Stimulated activated CD4-positive, alpha-beta T cell treated with anti-CD3 and anti-CD28 coated beads, Interleukin-4, amount 100 ng/mL, for 1 hour (primary cell): ENCODE results near the gene FARSA.
"Not testable (repeated sequence)": the region's sequence is repeated elsewhere in the genome, so short reads cannot be mapped to it uniquely, and the experiment has no call there.

ENCODE experiments used
- DNase-seq: peaks from one replicate; pipeline ENCODE4 v3.0.0-alpha.2; 2020

Gene FARSA

DNA sequence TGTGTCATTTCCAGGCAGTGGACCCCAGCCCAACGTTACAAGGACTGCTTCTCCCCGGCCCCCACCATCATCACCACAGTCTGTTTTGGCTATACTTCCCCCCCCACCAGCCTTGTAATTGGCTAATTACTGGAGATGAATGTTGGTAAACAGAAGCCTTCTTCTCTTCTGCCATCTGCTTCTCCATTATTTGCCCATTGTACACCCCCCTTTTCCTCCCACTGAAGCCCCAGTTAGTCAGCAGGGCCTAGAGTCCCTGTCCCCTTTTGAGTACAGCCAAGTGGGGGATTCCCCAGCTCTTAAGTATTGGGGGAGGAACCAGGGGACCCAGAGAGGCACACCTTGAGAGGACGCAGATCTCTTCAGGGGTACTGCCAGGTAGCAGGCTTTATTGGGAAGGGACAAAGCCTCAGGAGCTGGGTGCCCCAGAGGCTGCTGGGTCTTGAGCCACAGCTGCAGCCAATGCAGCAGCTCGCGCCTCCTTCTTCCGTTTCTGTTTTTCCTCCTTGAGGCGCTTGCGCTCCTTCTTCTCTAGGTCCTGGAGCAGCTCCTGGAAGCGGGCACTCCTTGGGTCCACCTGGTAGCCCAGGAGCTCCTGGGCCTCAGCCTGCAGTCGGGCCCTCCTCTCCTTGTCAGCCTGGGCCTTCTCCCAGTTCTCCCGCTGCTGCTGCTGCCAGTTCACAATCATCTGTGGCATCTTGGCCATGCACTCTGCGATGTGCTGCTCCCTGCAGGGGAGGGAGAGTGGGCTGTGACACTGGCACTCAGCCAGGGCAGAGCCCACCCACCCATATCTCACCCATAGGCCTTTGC is 20.5 kb upstream of the FARSA start:
- no peak for DNase-seq

DNA sequence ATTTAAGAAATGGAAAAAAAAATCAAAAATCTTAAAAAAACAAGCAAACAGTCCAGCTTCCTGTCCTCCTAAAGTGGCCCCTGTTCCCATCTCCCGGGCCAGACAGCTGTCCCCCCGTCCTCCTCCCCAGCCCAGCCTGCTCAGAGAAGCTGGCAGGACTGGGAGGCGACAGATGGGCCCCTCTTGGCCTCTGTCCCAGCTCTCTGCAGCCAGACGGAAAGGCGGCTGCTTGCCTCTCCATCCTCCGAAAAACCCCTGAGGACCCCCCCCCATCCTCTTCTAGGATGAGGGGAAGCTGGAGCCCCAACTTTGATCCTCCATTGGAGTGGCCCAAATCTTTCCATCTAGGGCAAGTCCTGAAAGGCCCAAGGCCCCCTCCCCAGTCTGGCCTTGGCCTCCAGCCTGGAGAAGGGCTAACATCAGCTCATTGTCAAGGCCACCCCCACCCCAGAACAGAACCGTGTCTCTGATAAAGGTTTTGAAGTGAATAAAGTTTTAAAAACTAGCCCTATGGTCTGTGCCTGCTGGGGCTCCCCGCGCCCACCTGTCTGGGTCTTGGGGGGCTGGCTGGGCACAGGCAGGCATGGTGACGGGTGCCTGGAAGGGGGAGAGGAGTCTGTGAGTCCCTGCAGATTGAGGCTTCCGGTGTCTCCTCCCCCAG is 19.8 kb upstream of the FARSA start:
- DNase-seq = no peak

DNA sequence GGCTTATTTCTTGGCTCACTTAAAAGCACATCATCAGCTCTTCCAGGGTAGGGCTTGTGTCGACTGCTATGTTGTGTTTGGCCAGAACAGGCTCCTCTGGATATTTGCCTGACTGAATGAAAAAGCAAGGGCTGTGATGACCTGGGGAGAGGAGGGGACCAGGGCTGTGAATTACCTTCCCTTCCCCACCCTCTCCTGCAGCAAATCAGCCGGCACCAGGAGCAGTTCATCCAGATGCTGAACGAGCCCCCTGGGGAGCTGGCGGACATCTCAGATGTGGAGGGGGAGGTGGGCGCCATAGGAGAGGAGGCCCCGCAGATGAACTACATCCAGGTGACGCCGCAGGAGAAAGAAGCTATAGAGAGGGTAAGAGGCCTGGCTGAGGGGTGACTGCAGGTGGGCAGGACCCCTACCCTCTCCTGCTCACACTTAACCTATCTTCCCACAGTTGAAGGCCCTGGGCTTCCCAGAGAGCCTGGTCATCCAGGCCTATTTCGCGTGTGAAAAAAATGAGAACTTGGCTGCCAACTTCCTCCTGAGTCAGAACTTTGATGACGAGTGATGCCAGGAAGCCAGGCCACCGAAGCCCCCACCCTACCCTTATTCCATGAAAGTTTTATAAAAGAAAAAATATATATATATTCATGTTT is 19.1 kb upstream of the FARSA start:
- DNase-seq = no peak

DNA sequence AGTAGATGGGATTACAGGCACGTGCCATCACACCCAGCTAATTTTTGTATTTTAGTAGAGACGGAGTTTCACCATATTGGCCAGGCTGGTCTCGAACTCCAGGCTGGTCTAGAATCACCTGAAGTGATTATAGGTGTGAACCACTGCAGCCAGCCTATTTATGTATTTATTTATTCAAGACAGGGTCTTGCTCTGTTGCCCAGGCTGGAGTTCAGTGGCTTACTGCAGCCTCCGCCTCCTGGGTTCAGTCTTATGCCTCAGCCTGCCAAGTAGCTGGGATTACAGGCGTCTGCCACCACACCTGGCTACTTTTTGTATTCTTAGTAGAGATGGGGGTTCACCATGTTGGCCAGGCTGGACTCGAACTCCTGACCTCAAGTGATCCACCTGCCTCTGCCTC is 18.5 kb upstream of the FARSA start:
- DNase-seq = not testable (repeated sequence)

DNA sequence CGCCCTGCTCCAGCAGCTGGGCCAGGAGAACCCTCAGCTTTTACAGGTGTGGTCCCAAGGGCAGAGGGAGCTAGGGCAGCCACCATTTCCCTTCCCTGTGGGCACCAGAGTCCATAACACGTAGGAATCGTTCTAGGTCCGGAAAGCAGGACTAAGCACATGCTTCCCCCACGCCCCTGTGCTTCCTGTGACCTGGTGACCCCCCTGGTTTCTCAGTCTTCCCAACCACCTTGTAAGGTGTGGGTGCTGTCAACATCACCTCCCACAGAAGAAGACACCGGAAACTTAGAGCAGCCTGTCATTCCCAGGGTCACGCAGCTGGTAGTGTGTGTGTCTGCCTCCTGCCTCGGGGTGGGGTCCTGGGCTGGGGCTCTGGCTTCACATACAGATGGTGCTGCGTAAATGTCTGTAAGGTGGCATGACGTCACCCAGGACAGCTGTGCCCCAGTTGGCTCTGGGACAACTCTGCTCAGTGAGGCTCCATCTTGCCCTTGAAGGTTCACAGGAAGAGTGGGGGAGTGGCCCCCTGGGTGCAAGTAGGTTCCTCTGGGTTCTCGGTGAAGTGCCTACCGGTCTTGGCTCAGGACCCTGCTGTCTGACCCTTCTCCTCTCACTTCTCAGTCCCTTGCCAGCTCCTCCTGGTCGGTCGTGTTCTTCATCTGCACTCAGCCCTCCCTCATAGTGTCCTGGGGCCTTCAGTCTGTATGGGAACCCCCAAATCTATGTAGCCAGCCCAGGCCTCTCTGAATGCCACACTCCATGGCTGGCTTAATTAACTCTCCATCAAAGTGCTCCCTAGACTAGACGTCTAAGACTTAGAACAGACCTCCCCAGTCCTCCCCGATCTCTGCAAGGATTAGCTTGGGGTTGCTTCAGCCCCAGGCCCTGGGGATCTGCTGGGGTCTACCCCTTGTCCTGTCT is 16.1 kb upstream of the FARSA start:
- no peak for DNase-seq

DNA sequence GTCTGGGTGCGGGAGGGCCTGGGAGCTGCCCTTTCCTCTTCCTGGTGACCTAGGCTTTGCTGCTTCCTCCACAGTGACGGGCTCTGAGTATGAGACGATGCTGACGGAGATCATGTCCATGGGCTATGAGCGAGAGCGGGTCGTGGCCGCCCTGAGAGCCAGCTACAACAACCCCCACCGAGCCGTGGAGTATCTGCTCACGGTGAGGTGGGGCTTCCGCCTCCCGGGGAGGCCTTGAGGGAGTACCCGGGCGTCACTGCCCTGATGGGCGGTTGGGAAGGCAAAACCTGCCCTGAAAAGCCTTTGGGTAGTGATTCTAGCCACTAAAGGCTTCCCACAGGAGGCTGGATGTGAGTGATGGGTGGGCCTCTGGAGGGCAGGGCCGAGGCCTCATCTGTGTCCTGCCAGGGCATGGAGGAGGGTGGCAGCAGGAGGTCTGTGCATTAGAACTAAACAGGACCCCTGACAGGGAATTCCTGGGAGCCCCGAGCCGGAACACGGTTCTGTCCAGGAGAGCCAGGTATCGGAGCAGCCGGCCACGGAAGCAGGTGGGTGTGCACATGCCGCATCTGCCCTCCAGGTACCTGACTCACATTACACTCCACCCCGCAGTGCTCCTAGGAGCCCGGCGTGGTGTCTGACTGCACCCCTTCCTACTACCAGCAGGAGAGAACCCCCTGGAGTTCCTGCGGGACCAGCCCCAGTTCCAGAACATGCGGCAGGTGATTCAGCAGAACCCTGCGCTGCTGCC is 15.3 kb upstream of the FARSA start:
- no peak for DNase-seq

DNA sequence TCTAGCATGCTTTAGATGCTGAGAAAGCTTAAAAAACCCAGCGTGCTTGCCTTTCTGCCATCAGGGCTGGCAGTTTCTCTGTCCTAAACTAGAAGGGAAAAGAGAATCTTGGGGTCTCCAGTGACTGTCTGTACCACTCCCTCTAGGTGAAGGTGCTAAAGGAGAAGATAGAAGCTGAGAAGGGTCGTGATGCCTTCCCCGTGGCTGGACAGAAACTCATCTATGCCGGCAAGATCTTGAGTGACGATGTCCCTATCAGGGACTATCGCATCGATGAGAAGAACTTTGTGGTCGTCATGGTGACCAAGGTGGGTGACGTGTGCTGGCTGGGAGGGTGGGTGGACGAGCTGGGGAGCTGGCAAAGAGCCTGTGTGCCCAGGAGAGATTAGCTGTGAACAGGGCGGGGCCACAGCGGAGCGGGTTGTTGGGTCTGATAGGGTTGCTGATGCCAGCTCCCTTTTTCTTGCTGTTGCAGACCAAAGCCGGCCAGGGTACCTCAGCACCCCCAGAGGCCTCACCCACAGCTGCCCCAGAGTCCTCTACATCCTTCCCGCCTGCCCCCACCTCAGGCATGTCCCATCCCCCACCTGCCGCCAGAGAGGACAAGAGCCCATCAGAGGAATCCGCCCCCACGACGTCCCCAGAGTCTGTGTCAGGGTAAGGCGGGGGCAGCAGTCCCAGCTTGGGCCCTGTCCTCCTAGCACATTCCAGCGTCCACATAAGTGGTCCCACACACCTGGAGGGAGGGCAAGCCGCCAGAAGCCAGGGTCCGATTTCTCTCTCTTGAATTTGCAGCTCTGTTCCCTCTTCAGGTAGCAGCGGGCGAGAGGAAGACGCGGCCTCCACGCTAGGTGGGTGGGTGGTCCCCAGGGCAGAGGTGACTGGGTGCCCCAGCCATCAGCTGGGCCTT is 14.4 kb upstream of the FARSA start:
- DNase-seq = no peak

DNA sequence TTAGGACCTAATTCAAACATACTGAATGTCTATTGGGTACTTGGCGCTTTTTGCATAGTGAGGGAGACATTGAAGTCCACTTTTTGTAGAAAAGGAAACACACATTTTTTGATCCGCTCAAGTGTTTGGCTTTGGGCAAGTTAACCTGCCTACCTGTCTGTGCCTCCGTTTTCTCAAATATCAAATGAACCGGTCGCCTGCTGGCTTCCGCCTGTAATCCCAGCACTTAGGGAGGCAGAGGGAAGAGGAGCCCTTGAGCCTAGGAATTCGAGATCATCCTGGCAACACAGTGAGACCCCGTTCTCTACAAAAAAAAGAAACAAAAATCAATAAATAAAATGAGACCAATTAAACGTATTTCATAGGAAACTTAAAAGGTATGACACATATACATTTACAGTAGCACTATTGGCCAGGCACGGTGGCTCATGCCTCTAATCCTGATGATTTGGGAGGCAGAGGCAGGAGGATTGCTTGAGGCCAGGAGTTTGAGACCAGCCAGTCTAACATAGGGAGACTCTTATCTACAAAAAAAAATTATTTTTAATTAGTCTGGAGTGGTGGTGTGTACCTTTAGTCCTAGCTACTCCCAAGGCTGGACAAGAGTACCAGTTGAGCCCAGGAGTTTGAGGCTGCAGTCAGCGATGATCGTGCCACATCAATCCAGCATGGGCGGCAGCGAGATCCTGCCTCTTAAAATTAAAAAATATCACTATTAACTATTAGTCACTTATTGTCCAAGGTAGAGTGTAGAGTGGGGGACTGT is 13.4 kb upstream of the FARSA start:
- no peak for DNase-seq

DNA sequence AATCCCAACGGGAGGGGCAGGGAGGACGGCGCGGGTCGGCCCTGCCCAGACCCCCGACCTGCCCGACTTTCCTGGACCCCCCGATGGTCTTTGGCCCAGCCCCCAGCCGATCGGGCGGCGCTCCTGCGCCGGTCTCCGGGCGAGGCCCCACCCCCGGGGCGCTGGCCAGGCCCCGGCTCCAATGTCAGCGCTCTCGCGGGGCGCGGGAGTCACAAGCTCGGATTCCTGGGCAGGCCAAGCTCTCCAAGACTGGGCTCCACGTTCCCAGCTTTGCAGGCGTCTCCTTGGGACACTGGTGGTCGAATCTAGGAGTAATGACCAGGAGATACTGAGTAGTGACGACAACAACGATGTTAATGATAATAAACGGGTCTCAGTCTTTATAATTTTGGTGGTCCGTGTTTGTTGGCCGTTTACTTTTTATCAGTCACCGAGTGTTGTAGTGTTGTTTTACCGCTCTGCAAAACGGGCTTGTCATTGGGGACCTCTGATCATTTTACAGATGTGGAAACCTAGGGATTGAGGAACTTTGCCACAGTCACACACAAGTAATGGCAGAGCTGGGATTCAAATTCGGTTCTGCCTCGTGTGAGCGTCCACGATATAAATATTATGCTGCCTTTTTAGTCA is 12.7 kb upstream of the FARSA start:
- DNase-seq = peak; percentile 57

DNA sequence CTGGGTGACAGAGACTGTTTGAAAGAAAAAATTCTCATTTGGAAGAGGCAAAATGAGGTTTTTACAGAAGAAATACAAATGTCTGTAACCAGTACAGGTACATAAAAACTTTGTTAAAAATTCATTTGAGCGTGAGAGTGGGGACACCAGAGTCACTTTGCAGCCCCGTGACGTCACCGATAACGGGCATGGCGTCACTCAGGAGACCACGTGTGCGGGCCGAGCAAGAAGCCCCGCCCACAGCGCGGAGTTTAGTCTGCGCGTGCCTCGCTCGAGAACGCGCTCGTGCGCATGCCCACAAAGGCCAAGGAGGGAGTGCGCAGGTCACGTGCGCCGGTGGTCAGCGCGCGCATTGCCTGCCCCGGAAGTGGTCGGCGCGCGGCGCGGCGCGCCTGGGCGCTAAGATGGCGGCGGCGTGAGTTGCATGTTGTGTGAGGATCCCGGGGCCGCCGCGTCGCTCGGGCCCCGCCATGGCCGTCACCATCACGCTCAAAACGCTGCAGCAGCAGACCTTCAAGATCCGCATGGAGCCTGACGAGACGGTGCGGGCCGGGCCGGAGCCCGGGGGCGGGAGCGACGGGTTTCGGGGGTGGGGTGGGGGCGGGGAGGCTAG is 12.1 kb upstream of the FARSA start, which contains the start of gene RAD23A:
Gene RAD23A (plus strand): TSS at position 384 of the 613 bp plus-strand sequence. CDS start 87 bp downstream, at position 471.
- DNase-seq = peak; percentile 99

DNA sequence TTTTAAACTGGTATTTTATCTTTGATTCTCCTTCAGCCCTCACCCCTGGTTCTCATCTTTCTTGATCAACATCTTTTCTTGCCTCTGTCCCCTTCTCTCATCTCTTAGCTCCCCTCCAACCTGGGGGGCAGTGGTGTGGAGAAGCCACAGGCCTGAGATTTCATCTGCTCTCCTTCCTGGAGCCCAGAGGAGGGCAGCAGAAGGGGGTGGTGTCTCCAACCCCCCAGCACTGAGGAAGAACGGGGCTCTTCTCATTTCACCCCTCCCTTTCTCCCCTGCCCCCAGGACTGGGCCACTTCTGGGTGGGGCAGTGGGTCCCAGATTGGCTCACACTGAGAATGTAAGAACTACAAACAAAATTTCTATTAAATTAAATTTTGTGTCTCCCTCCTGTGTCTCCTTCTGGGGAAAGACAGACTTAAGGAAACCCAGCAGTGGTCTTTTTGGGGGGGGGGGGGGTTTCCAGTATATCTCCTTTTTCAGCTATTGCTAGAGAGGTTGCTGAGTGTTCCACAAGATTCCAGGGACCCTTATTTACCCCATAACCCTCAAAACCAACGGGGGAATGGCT is 10.7 kb upstream of the FARSA start:
- DNase-seq = no peak

DNA sequence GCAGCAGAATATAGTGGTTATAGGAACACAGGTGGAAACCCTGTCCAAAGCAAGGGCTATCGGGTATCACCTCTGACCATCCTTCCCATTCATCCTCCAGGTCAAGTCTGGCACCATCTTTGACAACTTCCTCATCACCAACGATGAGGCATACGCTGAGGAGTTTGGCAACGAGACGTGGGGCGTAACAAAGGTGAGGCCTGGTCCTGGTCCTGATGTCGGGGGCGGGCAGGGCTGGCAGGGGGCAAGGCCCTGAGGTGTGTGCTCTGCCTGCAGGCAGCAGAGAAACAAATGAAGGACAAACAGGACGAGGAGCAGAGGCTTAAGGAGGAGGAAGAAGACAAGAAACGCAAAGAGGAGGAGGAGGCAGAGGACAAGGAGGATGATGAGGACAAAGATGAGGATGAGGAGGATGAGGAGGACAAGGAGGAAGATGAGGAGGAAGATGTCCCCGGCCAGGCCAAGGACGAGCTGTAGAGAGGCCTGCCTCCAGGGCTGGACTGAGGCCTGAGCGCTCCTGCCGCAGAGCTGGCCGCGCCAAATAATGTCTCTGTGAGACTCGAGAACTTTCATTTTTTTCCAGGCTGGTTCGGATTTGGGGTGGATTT is 10.0 kb upstream of the FARSA start:
- no peak for DNase-seq

DNA sequence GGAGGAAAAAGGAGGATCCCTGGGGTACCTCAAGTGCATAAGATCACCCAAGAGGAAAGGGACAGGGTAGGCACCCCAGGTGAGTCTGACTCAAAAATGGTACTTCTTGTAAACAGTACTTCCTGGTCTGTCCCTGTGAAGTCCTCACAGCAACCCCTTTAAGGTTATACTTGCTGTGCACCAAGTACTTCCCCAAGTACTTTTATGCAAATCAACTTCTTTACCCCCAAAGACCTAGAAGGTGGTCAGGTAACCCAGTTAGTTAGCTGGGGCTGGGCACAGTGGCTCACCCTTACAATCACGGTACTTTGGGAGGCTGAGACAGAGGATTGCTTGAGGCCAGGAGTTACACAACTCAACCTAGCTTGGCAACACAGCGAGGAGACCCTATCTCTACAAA is 7.4 kb upstream of the FARSA start:
- no peak for DNase-seq

DNA sequence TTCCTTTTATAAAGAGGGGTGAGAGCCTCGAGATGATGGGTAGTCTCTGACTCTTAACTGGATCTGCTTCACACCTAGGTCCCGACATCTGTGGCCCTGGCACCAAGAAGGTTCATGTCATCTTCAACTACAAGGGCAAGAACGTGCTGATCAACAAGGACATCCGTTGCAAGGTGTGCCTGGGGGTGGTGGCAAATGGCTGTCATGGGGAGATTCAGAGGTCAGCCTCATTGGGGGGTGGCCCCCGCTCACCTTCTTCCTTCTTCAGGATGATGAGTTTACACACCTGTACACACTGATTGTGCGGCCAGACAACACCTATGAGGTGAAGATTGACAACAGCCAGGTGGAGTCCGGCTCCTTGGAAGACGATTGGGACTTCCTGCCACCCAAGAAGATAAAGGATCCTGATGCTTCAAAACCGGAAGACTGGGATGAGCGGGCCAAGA is 6.5 kb upstream of the FARSA start:
- no peak for DNase-seq

DNA sequence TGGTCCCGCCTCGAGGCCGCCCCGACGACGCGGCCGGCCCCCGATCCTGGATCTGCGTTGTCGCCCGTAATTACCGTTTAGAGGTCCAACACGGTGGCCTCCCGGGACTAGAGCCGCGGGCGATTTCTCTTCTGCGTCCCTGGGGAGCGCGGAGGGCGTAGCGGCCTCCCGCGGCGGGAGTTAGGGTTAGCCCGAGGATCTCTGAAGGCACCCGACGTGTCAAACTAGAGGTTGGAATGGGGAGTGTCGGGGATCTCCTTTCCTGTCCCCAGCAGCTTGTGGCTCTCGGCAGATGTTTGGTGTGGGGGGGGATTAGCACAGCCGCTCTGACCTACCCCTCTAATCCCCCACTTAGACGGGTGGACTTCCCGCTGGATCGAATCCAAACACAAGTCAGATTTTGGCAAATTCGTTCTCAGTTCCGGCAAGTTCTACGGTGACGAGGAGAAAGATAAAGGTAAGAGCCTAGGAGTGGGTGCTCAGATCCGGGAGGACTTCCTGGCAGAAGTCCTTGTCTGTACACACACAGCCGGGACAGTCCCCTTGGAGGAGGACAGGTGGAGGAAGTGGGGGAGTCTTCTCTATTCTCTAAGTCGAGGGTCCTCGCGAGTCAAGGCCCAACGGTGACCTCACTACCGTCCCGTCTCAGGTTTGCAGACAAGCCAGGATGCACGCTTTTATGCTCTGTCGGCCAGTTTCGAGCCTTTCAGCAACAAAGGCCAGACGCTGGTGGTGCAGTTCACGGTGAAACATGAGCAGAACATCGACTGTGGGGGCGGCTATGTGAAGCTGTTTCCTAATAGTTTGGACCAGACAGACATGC is 5.5 kb upstream of the FARSA start:
- peak; percentile 45 for DNase-seq

DNA sequence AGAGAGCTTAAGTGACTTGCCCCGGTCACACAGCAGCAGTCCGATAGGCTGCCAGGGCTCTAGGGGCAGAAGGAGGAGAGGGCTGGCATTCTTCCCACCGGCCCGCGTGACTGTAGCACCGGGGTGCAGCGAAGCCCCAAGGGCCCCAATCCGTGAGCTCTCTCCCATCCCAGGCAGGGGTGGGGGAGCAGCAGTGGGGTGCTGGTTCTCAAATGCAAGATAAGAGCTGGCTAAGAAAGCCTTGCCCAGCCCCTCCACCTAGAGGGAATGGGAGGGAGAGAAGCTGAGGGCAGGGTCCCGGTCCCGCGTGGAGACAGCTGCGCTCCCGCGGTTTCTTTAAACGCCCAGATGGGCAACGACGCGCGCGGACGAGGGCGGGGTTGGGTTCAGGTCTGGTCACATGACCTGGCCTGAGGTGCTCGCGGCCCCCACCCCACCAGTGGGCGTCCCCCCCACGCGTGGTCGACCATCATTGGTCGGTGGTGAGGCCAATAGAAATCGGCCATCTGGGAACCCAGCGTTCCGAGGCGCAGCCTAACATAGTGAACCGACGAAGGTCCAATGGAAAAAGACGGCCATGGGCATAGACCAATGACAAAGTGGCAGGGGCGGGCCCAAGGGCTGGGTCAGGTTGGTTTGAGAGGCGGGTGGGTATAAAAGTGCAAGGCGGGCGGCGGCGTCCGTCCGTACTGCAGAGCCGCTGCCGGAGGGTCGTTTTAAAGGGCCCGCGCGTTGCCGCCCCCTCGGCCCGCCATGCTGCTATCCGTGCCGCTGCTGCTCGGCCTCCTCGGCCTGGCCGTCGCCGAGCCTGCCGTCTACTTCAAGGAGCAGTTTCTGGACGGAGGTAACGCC is 4.6 kb upstream of the FARSA start, which contains the start of gene CALR:
Gene CALR (plus strand): TSS at position 683 of the 852 bp plus-strand sequence. CDS start 71 bp downstream, at position 754.
- peak; percentile 99 for DNase-seq
